ENCODE measurements around the gene TRAF4.

Gene TRAF4, protein sequence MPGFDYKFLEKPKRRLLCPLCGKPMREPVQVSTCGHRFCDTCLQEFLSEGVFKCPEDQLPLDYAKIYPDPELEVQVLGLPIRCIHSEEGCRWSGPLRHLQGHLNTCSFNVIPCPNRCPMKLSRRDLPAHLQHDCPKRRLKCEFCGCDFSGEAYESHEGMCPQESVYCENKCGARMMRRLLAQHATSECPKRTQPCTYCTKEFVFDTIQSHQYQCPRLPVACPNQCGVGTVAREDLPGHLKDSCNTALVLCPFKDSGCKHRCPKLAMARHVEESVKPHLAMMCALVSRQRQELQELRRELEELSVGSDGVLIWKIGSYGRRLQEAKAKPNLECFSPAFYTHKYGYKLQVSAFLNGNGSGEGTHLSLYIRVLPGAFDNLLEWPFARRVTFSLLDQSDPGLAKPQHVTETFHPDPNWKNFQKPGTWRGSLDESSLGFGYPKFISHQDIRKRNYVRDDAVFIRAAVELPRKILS

DNA sequence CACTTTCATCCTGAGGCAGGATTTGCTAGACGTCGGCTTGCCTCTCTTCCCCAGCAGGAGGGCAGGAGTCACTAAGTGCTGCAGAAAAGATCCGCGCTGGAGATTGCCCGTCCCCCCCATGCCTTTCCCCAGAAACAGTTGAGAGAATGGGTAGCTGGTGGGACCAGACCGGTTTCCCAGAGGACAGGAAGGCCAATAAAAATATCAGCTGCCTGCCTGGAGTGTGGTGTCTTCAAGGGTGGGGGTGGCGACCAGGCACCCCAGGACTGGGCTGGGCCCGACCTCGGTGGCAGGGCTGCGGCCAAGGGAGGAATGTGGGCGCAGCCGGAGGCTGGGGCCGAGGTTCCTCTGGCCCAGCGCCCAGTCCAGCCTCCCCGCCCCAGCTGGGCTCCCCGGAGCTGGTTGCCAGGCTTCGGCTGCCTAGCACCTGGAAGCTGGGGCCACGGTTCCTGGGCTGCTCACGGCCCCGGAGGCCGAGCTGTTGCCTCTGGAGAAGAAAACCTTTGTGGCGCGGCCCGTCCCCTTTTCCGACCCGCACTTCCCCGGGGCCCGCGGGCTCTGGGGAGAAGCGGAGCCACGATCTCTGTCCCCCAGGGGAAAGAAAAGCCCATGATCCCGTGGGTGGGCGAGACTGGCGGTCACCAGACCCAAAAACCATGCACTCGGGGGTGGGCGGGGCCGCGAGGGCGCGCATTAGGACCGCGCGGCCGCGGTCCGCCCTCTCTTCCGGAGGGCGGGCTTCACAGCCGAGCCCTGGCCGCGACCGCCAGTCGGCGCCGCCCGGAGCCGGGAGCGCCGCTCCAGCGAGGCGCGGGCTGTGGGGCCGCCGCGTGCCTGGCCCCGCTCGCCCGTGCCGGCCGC lies at the start of gene TRAF4:
TRAF4 (plus strand) TSS at position 769 of the 861 bp plus-strand sequence. CDS start 102 bp downstream, outside the sequence.
- Histone ChIP-seq H3K79me2 (ENCODE audit: insufficient read depth, low read length) (peaks cover 39% of the 10 kb centered on the region), H2AFZ (ENCODE audit: low read depth, low read length) (peak within 1 kb of the TSS; percentile 88)
- peak; percentile 81 for ATAC-seq (ENCODE audit: insufficient read depth, low read depth)

DNA sequence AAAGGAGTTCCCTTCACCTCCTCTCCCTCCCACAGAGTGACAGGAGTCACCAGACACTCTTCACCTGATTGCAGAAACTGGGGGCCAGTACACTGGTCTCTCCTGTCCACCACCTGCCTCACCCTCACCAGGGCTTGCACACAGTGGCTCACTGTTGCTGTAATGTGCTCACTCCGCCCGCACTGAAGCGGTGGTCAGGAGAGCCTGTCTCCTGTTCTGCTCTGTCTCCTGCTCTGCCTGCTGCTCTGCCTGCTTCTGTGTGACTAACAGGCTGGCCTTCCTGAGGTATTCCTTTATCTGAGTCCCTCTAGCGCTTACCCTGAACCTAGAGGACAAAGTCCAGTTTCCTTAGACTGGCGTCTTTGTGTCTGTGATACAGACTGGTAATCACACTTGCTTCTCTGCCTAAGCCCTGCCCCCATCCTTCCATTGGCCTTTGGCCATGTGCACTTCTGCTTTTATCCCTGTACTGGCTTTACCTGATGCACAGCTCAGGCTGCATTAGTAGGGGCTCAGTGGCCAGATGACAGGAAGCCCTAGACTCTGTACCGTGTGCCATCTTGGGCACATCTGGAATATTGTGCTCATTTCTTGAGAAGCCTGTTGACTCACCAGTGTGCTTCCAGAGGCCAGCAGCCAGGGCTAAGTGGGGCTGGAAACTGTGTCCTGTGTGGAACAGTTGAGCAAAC lies 45.4 kb upstream of the TRAF4 start:
- no peak overlapping the region for H3K27ac ChIP-seq (ENCODE audit: low read length)
- DNase-seq = no peak
- H3K36me3 ChIP-seq (ENCODE audit: insufficient read depth, low read length) = peaks cover 100% of the 10 kb centered on the region

More for the DNA sequence above, at the start of gene TRAF4:
- TF ChIP-seq, protein P1, sequence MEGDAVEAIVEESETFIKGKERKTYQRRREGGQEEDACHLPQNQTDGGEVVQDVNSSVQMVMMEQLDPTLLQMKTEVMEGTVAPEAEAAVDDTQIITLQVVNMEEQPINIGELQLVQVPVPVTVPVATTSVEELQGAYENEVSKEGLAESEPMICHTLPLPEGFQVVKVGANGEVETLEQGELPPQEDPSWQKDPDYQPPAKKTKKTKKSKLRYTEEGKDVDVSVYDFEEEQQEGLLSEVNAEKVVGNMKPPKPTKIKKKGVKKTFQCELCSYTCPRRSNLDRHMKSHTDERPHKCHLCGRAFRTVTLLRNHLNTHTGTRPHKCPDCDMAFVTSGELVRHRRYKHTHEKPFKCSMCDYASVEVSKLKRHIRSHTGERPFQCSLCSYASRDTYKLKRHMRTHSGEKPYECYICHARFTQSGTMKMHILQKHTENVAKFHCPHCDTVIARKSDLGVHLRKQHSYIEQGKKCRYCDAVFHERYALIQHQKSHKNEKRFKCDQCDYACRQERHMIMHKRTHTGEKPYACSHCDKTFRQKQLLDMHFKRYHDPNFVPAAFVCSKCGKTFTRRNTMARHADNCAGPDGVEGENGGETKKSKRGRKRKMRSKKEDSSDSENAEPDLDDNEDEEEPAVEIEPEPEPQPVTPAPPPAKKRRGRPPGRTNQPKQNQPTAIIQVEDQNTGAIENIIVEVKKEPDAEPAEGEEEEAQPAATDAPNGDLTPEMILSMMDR (IDR thresholded peaks at IDR 0.05; ENCODE audit: borderline replicate concordance, extremely low read depth, low read length, poor library complexity, severe bottlenecking) = peak; percentile 35
- no peak for TF ChIP-seq EZH2 (IDR thresholded peaks at IDR 0.05; ENCODE audit: borderline replicate concordance, low read depth, low read length, severe bottlenecking)
- Histone ChIP-seq H3K4me2 (ENCODE audit: insufficient read depth, low read length) (peak within 1 kb of the TSS; percentile 93), H3K4me3 (ENCODE audit: low read depth in 1 of 2, low read length in 2 of 2) (peak within 1 kb of the TSS; percentile 71 to 82; a peak in 3 of 4 replicates), H3K4me1 (ENCODE audit: insufficient read depth, low read length) (peaks cover 32% of the 10 kb centered on the region), H3K36me3 (ENCODE audit: insufficient read depth, low read length) (peaks cover 30% of the 10 kb centered on the region), H3K27ac (ENCODE audit: low read length) (peak within 1 kb of the TSS; percentile 82), H3K27me3 (ENCODE audit: insufficient read depth, low read length, poor library complexity) (no peaks in the 10 kb centered on the region), H3K9ac (ENCODE audit: low read depth, low read length) (peak within 1 kb of the TSS; percentile 67), H4K20me1 (ENCODE audit: insufficient read depth, low read length) (peaks cover 39% of the 10 kb centered on the region), H3K9me3 (ENCODE audit: insufficient read depth, low read length, severe bottlenecking) (no peaks in the 10 kb centered on the region)
- peak; percentile 79 for DNase-seq

DNA sequence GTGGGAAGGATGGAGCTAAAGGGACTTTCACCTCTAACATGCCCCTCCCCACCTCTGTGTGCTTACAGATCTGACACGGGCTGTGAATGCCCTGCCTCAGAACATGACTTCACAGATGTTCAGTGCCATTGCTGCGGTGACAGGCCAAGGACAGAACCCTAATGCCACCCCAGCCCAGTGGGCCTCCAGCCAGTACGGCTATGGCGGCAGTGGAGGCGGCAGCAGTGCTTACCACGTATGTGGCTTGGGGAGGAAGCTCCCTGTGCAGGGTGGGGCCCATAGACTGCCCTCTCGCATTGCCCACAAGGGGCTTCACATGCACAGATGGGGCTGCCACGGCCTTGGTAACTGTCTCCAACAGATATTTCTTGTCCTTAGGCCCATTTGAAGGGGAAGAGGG lies 43.5 kb upstream of the TRAF4 start:
- H3K9me3 ChIP-seq (ENCODE audit: insufficient read depth, low read length, severe bottlenecking) = no peaks in the 10 kb centered on the region
- TF ChIP-seq, protein P1 (IDR thresholded peaks at IDR 0.05; ENCODE audit: borderline replicate concordance, extremely low read depth, low read length, poor library complexity, severe bottlenecking) = no peak
- no peak for TF ChIP-seq EZH2 (IDR thresholded peaks at IDR 0.05; ENCODE audit: borderline replicate concordance, low read depth, low read length, severe bottlenecking)
- 0 out of 2 replicates have a peak, but pooled peaks cover 4% of the 10 kb centered on the region for H4K20me1 ChIP-seq (ENCODE audit: insufficient read depth, low read length)
- H3K4me1 ChIP-seq (ENCODE audit: insufficient read depth, low read length) = no peaks in the 10 kb centered on the region
- no peak overlapping the region for H3K9ac ChIP-seq (ENCODE audit: low read depth, low read length)
- H3K36me3 ChIP-seq (ENCODE audit: insufficient read depth, low read length) = peaks cover 87% of the 10 kb centered on the region
- H3K4me2 ChIP-seq (ENCODE audit: insufficient read depth, low read length) = no peak overlapping the region
- H2AFZ ChIP-seq (ENCODE audit: low read depth, low read length) = no peak overlapping the region
- DNase-seq = no peak
- H3K27ac ChIP-seq (ENCODE audit: low read length) = no peak overlapping the region
- H3K4me3 ChIP-seq (ENCODE audit: low read depth in 1 of 2, low read length in 2 of 2) = no peak overlapping the region
- H3K27me3 ChIP-seq (ENCODE audit: insufficient read depth, low read length, poor library complexity) = no peaks in the 10 kb centered on the region
- no peak for ATAC-seq (ENCODE audit: insufficient read depth, low read depth)
- H3K79me2 ChIP-seq (ENCODE audit: insufficient read depth, low read length) = no peaks in the 10 kb centered on the region

More for the DNA sequence above, 45.4 kb upstream of the TRAF4 start:
- Histone ChIP-seq H2AFZ (ENCODE audit: low read depth, low read length) (no peak overlapping the region), H3K4me1 (ENCODE audit: insufficient read depth, low read length) (no peaks in the 10 kb centered on the region), H3K27me3 (ENCODE audit: insufficient read depth, low read length, poor library complexity) (no peaks in the 10 kb centered on the region), H3K79me2 (ENCODE audit: insufficient read depth, low read length) (no peaks in the 10 kb centered on the region), H3K4me2 (ENCODE audit: insufficient read depth, low read length) (no peak overlapping the region), H3K4me3 (ENCODE audit: low read depth in 1 of 2, low read length in 2 of 2) (no peak overlapping the region), H3K9me3 (ENCODE audit: insufficient read depth, low read length, severe bottlenecking) (no peaks in the 10 kb centered on the region), H3K9ac (ENCODE audit: low read depth, low read length) (no peak overlapping the region), H4K20me1 (ENCODE audit: insufficient read depth, low read length) (no peaks in the 10 kb centered on the region)
- TF ChIP-seq, protein P1 (IDR thresholded peaks at IDR 0.05; ENCODE audit: borderline replicate concordance, extremely low read depth, low read length, poor library complexity, severe bottlenecking) = no peak
- TF ChIP-seq EZH2 (IDR thresholded peaks at IDR 0.05; ENCODE audit: borderline replicate concordance, low read depth, low read length, severe bottlenecking) = no peak
- ATAC-seq (ENCODE audit: insufficient read depth, low read depth) = no peak

Measured in DND-41 (cell line).